Measurements from ENCODE around the gene AHRR. TPM values are rescaled to one million over a fixed set of nuclear protein-coding genes. Genes with fewer than 3 reads are reported as not detected.

Gene AHRR
- total and polyA plus RNA-seq, 10 of the 15 experiments (the other 5 are each of a cell fraction or from before 2014, with no cell fraction given) = 0.90 to 35.2 (median 19.2) TPM

- H3K79me2 ChIP-seq (ENCODE audit: control insufficient read depth, insufficient read depth, low read length) = peaks cover 13% of the 10 kb centered on the region
- H3K27ac ChIP-seq (ENCODE audit: control insufficient read depth, insufficient read depth) = no peak overlapping the region
- peaks cover 12% of the 10 kb centered on the region; the same call in 2 of the 3 replicates for H3K9me3 ChIP-seq (replicated peaks; ENCODE audit: control insufficient read depth, insufficient read depth, low read length)
- H3K9ac ChIP-seq (ENCODE audit: control insufficient read depth, insufficient read depth, low read length) = no peak overlapping the region
- H3K27me3 ChIP-seq (replicated peaks in 1 of 2; ENCODE audit: control insufficient read depth in 2 of 2, insufficient read depth in 2 of 2, low read length in 1 of 2) = no peaks in the 10 kb centered on the region
- no peaks in the 10 kb centered on the region for H3K4me1 ChIP-seq (ENCODE audit: control insufficient read depth, insufficient read depth, low read length)
- no peak overlapping the region for H3K4me3 ChIP-seq
- RAD21 ChIA-PET (ENCODE audit: unreplicated experiment) = interaction anchor here (1.4 kb wide), 1 partner anchor 18 kb away, joined by 3 read pairs; no protein-coding TSS in a partner anchor
- no peaks in the 10 kb centered on the region for H4K20me1 ChIP-seq (ENCODE audit: control insufficient read depth, insufficient read depth)
- in situ Hi-C loops (cut with MboI) = no loop called here
- WGBS (ENCODE audit: insufficient coverage, insufficient replicate concordance, low lambda C conversion rate, missing lambda C conversion rate) = 94% methylated on average over 17 of the region's 17 CpGs
- ATAC-seq (peak; percentile 42), FAIRE-seq (no peak), DNase-seq (ENCODE audit: low read depth, low spot score) (no peak)
- CTCF ChIA-PET = interaction anchor here (0.9 kb wide), 1 partner anchor 28 kb away, joined by 3 read pairs; no protein-coding TSS in a partner anchor
- TF ChIP-seq SMAD5 (IDR thresholded peaks at IDR 0.05; ENCODE audit: low read depth) (no peak), GATAD2B (conservative IDR thresholded peaks at IDR 0.05; ENCODE audit: low read depth) (no peak), ZSCAN29 (IDR thresholded peaks at IDR 0.05) (no peak), EP300 (IDR thresholded peaks at IDR 0.05; ENCODE audit: borderline replicate concordance in 1 of 2, control insufficient read depth in 1 of 2, low read depth in 2 of 2, low read length in 2 of 2) (no peak), RUNX3 (IDR thresholded peaks at IDR 0.05; ENCODE audit: low read length) (0 out of 2 replicates have a peak, but pooled peaks have one; percentile 13)
- H2AFZ ChIP-seq (ENCODE audit: control insufficient read depth, low read depth, low read length) = no peak overlapping the region
- no peak overlapping the region; the same call in 1 of the 2 replicates for H3K4me2 ChIP-seq (ENCODE audit: control insufficient read depth, insufficient read depth)
- POLR2A ChIA-PET = no interaction called here
- SMC1A ChIA-PET (ENCODE audit: uncharacterized antibody, unreplicated experiment) = interaction anchor here (1.1 to 1.2 kb wide), 2 partner anchors 8 to 136 kb away, joined by 3 read pairs; no protein-coding TSS in a partner anchor
- intact Hi-C loops (cut with micrococcal nuclease; ENCODE audit: unreplicated experiment) = no loop called here
- peaks cover 32 to 41% of the 10 kb centered on the region in 2 experiments; a peak in 3 of 4 replicates for H3K36me3 ChIP-seq (ENCODE audit: control insufficient read depth in 2 of 2, insufficient read depth in 2 of 2, low read length in 1 of 2)
- no TSS peak for BruUV-seq (replicated peaks)
Observed at GRCh38 chr5:452978-453710, 131.6 kb downstream of the AHRR start.

All from GM12878 (cell line).